Upper lobe of right lung (tissue), 1 donor: ENCODE results near the gene ABCG8. TPM values are rescaled to one million over a fixed set of nuclear protein-coding genes. Genes with fewer than 3 reads are reported as not detected.

ENCODE experiments used
- ATAC-seq: fragments of 200-7000 bp; cut with Tn5 transposase; one replicate; pipeline ENCODE4 v1.9.1; 2020; ENCODE audit warnings: mild to moderate bottlenecking, moderate library complexity
- DNase-seq: peaks from one replicate; pipeline ENCODE4 v3.0.0-alpha.2; 2020
- H3K27ac ChIP-seq: fragments of 200-600 bp; one replicate; pipeline ENCODE4 v1.8.0; 2022
- H3K27me3 ChIP-seq: fragments of 200-600 bp; one replicate; pipeline ENCODE4 v1.8.0; 2022; ENCODE audit warnings: mild to moderate bottlenecking
- H3K36me3 ChIP-seq: fragments of 200-600 bp; one replicate; pipeline ENCODE4 v1.8.0; 2022
- H3K4me1 ChIP-seq: fragments of 200-600 bp; one replicate; pipeline ENCODE4 v1.8.0; 2022
- H3K4me3 ChIP-seq: fragments of 200-600 bp; one replicate; pipeline ENCODE4 v1.8.0; 2022; ENCODE audit warnings: mild to moderate bottlenecking
- H3K9me3 ChIP-seq: fragments of 200-600 bp; one replicate; pipeline ENCODE4 v1.8.0; 2022
- intact Hi-C: fragments of 100-400 bp; cut with DNase I; formaldehyde crosslinking; loops from one replicate; pipeline ENCODE4 v1.11.0; 2022
- total RNA-seq: library from RNA; stranded (reverse); fragmentation: NEBNext Ultra II Directional; extraction: Animal tissue kit (Norgen Biotek cat#: 25700); gene quantifications from one replicate; pipeline ENCODE4 v1.2.1, GENCODE V29; 2021
- TF ChIP-seq, protein P1 (sequence below): fragments of 200-600 bp; IDR thresholded peaks from one replicate; pipeline ENCODE4 v1.8.0; 2022; ENCODE audit warnings: antibody characterized with exemption
- donor health status: DM: no; HTN: yes; CAD: no; lungs with severe emphysema.

Gene ABCG8
- total RNA-seq, 1 donor from 2014 or later: not detected

DNA sequence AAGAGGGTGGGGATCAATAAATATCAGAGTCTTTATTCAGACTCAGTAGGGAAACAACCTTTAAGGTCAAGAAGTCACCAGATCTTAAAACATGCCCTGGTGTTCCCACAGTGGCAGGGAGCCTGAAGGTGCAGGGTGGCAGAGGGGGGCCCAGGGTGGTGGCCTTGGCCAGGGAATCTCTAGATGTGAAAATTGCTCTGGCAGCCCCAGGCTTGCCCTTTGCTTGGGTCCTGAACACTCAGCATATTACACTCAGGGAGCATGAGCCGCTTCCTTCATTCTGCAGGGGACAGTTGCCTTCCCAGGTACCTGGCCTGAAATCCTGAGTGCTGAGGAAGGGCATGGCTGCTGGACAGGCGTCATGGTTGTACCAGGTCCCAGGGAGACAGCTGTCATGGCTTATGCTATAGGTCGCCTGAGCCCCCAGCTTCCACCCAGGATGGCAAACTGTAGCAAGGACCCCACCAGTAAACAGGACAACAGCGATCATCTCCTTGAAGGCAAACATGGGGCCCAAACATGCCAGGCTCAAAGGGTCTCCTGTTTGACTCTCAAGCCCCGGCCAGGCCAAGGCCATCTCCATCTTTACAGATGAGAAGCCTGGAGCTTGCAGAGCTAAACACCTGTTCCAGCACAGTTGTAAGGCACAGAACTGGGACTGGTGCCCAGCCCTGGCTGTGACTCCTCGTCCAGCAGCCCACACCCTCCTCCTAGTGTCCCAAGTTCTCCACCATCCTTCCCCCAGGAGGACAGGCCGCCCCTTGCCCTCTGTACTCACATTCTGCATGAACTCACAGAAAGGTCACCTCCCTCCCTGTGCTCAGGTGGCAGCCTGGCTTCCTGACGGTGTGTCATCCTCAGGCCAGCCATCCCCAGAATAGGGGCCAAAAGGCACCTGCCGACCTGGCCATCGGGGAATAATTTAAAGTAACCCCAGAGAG, 14.6 kb downstream of the ABCG8 start:
- TF ChIP-seq, protein P1, sequence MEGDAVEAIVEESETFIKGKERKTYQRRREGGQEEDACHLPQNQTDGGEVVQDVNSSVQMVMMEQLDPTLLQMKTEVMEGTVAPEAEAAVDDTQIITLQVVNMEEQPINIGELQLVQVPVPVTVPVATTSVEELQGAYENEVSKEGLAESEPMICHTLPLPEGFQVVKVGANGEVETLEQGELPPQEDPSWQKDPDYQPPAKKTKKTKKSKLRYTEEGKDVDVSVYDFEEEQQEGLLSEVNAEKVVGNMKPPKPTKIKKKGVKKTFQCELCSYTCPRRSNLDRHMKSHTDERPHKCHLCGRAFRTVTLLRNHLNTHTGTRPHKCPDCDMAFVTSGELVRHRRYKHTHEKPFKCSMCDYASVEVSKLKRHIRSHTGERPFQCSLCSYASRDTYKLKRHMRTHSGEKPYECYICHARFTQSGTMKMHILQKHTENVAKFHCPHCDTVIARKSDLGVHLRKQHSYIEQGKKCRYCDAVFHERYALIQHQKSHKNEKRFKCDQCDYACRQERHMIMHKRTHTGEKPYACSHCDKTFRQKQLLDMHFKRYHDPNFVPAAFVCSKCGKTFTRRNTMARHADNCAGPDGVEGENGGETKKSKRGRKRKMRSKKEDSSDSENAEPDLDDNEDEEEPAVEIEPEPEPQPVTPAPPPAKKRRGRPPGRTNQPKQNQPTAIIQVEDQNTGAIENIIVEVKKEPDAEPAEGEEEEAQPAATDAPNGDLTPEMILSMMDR: no peak
- Histone ChIP-seq H3K27ac (no peak overlapping the region), H3K4me3 (no peak overlapping the region), H3K36me3 (no peaks in the 10 kb centered on the region), H3K9me3 (no peaks in the 10 kb centered on the region), H3K4me1 (no peaks in the 10 kb centered on the region), H3K27me3 (no peaks in the 10 kb centered on the region)
- intact Hi-C loops: no loop called here
- ATAC-seq (no peak), DNase-seq (no peak)

DNA sequence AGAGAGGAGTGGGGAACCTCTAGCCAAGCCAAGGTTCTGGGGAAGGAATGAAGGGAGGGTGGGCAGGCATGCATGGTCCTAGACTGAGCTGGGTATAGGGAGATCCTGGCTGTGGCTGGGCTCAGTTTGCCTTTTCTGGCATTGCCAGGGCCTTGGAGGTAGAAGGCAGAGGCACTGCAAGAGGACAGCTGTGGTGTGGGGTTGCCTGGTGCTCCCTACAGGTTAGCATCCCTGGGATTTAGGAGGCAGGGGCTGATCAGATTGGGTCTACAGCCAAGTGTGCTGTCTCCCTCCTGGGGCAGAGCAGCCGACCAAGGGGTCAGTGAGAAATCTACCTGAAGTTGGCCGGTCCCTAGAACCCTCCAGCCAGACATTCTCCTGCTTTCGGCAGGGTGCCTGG, 15.9 kb downstream of the ABCG8 start:
- no peak for ATAC-seq
- no peaks in the 10 kb centered on the region for H3K4me1 ChIP-seq
- no peak overlapping the region for H3K27ac ChIP-seq
- H3K4me3 ChIP-seq: no peak overlapping the region
- no peaks in the 10 kb centered on the region for H3K9me3 ChIP-seq
- no peak for DNase-seq
- H3K36me3 ChIP-seq: no peaks in the 10 kb centered on the region
- TF ChIP-seq, protein P1: no peak
- intact Hi-C loops: no loop called here
- H3K27me3 ChIP-seq: no peaks in the 10 kb centered on the region

DNA sequence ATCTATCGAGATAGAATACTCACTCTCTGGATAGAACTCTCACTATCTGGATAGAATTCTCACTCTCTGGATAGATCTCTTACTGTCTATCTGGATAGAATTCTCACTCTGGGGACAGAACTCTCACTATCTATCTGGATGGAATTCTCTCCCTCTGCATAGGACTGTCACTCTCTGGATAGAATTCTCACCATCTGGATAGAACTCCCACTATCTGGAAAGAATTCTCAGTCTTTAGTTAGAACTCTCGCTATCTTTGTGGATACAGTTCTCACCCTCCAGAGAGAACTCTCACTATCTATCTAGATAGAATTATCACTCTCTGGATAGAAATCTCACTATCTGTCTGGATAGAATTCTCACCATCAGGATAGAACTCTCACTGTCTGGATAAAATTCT, 16.5 kb downstream of the ABCG8 start:
- Histone ChIP-seq H3K4me1 (no peaks in the 10 kb centered on the region), H3K27me3 (peaks cover 6% of the 10 kb centered on the region), H3K27ac (no peak overlapping the region), H3K9me3 (no peaks in the 10 kb centered on the region), H3K36me3 (no peaks in the 10 kb centered on the region), H3K4me3 (no peak overlapping the region)
- intact Hi-C loops: no loop called here
- DNase-seq: no peak
- ATAC-seq: no peak
- TF ChIP-seq, protein P1: no peak

DNA sequence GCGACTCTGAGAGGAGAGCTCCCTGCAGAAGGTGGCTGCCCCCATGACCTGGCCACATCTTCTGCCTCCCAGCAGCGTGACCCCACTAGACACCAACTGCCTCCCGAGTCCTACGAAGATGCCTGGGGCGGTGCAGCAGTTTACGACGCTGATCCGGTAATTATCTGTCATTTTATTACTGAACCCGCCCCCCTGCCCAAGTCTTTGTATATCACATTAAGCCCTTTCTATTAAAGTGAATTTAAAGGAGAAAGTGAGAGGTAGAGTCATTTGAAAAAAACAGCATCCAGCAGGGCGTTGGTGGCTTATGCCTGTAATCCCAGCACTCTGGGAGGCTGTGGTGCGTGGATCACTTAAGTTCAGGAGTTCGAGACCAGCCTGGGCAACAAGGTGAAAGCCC, 33.4 kb downstream of the ABCG8 start:
- DNase-seq (no peak), ATAC-seq (no peak)
- no peaks in the 10 kb centered on the region for H3K36me3 ChIP-seq
- no peak overlapping the region for H3K4me3 ChIP-seq
- no peak overlapping the region for H3K27ac ChIP-seq
- no peaks in the 10 kb centered on the region for H3K4me1 ChIP-seq
- TF ChIP-seq, protein P1: no peak
- intact Hi-C loops: no loop called here
- no peaks in the 10 kb centered on the region for H3K9me3 ChIP-seq
- peaks cover 5% of the 10 kb centered on the region for H3K27me3 ChIP-seq

DNA sequence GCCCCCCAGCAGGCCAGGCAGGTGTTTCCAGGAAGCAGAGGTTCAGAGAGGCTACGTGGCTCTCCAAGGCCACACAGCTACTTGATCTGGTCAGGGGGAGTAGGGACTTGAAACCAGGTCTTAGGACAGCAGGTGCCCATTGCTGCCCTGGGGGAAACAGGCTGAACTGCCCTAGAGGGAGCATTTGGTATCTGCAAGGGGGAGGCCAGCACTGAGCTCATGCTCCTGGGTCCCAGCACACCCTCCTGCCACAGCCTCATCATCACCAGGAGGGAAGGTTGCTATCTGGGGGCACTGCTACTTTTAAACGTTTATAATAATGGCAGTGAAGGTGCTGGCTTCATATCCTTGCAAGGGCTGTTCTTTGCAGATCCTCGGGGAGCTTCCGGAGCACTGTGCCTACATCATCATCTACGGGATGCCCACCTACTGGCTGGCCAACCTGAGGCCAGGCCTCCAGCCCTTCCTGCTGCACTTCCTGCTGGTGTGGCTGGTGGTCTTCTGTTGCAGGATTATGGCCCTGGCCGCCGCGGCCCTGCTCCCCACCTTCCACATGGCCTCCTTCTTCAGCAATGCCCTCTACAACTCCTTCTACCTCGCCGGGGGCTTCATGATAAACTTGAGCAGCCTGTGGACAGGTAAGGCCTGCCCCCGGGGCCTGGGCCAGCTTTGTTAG, 36.1 kb downstream of the ABCG8 start:
- Histone ChIP-seq H3K27me3 (no peaks in the 10 kb centered on the region), H3K9me3 (no peaks in the 10 kb centered on the region), H3K36me3 (no peaks in the 10 kb centered on the region), H3K4me1 (no peaks in the 10 kb centered on the region), H3K4me3 (no peak overlapping the region), H3K27ac (no peak overlapping the region)
- no peak for DNase-seq
- TF ChIP-seq, protein P1: no peak
- no peak for ATAC-seq
- intact Hi-C loops: loop anchor here (5.0 kb wide), 1 partner anchor 417 kb away; no protein-coding TSS in a partner anchor
